LHCN-M2 (cell line): ENCODE data around the gene KIAA1671. TPM values are rescaled to one million over a fixed set of nuclear protein-coding genes. Genes with fewer than 3 reads are reported as not detected.

ENCODE experiments used
- DNase-seq: peaks from one replicate; pipeline ENCODE4 v3.0.0-alpha.2; 2012; ENCODE audit warnings: low read depth
- total RNA-seq: library from RNA; depleted of rRNA; stranded (reverse); fragments of >200 nt; gene quantifications from 2 replicates; pipeline ENCODE4 v1.2.3, GENCODE V29; 2014

The KIAA1671 gene
- total RNA-seq, 1 experiment from 2014 or later = 2.9 TPM

DNA sequence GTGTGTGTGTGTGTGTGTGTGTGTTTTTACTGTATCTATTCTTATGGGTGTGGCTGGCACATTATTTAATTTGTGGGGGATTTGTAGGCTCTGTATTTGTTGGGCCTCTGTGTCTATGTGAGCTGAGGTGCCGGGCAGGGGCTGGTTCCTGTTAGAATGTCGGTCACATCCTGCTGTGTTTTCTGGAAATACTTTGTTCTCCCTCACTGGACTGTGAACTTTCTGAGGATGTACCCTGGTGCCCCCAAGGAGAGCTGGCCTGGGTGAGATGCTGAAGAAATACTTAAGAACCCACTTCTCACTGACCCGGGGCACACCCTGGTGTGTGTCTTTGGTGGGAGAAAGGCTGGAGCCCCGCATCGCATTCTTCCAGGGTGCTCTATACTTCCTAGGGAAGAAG lies 28.6 kb downstream of the KIAA1671 start:
- DNase-seq = no peak

DNA sequence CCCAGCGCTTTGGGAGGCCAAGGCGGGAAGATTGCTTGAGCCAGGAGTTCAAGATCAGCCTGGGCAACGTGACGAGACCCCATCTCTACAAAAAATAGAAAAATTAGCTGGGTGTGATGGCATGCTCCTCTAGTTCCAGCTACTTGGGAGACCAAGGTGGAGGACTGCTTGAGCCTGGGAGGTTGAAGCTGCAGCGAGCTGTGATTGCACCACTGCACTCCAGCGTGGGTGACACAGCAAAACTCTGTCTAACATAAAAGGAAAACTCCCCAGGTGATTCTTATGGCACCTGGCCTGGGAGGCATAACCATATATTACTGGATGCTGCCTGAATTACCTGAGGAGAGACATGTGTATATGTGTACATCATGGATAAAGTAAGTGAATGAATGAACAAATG lies 29.1 kb downstream of the KIAA1671 start:
- DNase-seq = no peak

DNA sequence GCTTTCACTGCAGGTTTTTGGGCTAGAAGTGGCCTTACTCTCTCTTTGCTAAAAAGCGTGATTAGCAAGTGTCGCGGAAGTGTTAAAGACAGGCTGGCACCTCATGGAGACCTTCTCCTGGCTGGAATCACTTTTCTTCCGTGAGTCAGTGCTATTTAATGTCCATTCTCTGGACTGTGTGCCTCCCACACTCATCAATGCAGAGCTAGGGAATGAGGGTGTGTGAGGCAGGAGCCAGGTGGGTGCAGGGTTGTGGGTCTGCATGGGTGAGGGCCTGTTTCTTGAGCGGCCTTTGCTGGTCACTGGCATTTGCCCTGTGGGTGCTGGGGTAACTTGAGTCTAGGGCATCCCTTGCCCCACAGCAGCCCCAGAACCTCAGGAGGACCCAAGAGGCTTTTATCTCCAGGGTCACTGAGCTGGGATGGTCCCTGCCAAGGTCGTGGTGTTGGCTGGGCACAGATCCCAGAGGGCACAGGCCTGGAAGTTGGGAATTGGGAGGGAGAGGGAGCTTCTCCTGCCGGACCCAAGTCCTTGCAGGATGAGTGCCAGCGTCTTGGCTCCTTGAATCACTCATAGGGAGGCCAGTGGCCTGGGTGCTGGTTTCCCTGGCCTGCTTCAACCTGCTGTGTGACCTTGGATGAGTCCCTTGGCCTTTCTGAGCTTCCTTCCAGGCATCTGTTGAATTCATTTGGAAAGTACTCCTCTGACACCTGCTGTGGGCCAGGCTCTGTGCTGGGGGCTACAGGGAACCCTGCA lies 30.0 kb downstream of the KIAA1671 start:
- no peak for DNase-seq

DNA sequence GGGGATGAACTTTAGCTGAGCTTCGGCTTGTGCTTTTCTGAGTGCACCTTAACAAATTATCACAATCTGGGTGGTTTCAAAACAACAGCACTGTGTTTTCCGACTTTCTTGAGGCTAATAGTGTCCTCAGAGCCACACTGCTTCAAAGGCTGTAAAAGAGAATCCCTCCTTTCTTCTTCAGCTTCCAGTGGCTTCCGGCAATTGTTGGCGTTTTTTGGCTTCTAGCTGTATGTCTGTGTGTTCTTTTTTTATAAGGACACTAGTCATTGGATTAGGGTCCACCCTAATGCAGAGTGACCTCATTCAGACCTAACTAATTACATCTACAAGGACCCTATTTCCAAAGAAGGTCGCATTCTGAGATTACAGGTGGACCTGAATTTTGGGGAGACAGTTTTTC lies 30.6 kb downstream of the KIAA1671 start:
- DNase-seq = no peak

DNA sequence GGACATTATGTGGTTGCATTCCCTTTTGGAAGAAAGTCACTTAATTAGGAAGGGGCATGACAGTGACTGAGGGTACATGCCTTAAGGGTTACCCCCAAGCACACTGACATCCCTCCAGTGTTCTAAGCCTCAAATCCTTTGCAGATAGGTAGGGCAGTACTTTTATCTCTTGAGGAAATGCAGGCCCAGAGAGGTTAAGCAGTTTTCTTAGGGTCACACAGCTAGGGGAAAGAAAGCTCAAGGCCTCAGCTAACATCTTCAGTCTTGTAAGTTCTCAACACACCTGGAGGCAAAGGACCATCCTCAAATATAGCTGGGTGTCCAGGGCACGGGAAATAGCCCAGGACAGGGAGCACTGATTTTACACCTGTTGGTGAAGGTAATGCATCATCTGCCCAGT lies 31.6 kb downstream of the KIAA1671 start:
- DNase-seq = no peak

DNA sequence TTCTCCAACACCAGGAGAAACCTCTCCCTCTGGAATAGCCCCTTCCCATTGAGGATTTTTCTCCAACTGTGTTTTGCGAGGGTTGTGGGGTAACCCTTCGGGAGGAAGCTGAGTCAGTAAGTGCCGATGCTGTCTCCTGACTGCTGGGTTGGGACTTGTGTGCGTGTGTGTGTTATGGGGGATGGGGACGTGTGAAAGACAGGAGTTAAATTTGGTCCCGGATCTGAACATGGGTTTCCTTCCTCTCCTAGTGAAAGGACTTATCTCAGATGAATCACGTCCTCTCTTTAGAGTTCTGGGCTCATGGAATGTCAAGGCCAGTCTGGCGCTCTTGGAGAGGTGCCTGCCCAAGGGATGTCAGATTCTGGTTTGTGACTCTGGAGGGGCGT lies 33.3 kb downstream of the KIAA1671 start:
- peak; percentile 74 for DNase-seq

DNA sequence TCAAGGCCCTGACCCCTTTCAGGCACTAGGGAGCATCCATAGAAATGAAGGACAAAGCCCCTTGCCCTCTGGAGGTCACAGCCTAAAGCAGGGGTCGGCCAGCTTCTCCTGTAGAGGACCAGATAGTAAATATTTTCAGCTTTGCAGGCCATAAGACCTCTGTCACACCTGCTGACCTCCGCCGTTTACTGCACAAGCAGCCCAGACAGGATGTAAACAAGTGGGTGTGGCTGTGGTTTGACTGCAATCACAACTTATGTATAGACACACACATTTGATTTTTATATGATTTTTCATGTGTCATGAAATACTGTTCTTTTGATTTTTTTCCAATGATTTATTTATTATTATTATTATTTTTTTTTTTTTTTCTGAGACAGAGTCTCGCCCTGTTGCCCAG lies 34.3 kb downstream of the KIAA1671 start:
- no peak for DNase-seq

DNA sequence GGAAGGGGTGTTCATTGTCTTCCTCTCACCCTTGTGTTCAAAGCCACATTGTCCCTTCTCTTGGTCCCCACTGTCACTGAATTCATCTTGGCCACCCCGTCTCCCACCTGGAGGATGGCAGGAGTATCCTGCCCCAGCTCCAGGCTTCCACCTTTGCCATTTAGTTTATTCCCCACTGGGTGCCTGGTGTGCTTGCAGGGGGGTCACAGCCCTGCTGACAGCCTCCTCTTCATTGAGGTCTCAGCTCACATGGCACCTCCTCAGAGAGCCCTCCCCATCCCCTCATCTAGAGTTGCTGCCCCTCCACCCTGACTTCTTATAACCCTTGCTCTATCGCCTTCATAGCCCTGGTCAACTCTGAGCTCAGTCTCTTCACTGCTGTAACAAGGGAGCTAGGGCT lies 36.6 kb downstream of the KIAA1671 start:
- DNase-seq = no peak

DNA sequence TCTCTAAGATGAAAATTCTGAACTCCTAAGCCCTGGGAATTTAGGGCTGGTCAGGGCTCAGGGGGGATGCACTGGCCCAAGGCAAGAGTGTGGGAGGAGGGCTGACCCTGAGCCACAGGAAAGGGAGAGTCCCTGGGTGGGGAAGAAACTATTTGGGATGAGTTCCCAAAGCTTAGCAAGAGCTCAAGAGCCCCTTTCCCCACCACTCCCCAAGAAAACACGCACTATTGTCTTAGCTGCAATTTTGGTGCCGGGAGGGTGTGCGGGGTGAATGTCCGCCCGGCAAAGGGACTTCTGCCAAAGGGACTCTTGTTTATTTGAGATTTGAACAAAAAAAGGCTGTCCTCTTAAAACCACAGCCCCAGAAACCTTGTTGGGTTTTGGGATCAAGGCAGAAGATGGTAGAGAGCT lies 37.0 kb downstream of the KIAA1671 start:
- DNase-seq = no peak

DNA sequence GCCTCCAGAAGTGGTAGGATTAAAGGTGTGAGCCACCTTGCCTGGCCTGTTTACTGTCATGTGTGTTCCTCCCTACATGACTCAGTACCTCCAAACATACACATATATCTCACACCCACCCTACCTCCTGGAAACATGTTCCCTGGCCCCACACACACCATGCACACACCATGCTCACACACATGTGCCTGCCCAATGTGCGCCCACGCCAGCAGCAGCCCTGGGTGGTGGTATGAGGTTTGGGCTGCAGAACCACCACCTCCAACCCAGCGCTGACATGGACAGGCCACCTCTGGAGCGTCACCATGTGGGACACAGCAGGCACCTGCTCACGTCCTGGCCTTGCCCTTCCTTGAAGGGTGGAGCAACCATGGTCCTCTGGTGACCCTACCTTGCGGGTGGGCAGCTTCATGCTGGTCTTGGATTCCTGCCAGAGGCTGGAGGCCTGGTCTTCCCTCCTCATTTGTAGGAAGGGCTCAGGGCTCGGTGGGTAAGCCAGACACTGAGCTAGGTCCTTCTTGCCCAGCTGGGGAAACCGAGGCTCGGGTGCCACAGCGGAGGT lies 37.9 kb downstream of the KIAA1671 start:
- no peak for DNase-seq

DNA sequence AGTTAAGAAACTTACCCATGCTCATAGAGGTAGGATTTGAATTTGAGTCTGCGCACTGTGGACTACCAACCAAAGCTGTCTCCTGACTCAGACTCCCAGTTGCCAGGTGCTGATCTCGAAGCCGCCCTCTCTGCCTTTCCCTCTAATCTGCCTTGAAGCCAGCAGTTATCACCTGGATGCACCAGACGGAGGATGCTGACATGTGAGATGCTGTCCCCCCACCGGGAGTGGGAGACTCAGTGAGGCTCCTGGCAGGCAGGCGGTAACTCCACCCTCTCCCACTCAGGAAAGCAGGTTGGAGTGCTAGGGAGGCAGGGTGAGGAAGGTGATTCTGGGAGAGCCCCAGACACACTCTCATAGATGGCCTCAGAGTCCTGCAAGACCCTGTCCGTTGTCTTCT lies 40.4 kb downstream of the KIAA1671 start:
- no peak for DNase-seq

DNA sequence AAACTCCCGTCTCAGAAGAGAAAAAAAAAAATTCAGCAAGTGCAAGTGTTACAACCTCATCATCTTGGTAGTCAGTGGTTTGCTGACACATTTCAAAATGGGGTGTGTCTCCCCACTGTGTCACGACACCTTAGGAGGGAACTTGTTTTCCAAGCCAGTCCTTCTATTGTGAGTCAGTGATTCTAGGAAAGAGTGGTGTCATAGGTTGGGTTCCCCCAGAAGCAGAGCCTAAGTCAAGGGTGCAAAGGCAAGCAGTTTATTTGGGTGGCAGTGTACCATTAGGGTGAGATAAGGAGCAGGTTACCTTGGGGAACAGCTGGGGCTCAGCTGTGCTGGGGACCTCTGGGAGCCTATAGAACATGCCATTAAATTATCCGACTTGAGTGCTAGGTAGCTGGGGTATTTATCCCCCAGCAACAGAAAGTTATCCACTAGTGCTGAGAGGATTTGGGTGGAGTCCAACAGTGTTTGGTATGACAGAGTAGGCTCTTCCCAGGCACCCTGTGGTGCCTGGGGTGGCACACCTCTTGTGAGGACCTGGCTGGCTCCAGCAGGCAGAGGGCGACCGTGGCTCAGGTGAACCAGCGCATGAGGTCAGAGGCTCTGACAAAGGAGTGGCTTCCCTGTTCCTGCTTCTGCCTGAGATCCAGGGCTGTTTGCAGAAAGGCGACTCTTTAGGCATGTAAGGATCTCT lies 41.7 kb downstream of the KIAA1671 start:
- peak; percentile 73 for DNase-seq

DNA sequence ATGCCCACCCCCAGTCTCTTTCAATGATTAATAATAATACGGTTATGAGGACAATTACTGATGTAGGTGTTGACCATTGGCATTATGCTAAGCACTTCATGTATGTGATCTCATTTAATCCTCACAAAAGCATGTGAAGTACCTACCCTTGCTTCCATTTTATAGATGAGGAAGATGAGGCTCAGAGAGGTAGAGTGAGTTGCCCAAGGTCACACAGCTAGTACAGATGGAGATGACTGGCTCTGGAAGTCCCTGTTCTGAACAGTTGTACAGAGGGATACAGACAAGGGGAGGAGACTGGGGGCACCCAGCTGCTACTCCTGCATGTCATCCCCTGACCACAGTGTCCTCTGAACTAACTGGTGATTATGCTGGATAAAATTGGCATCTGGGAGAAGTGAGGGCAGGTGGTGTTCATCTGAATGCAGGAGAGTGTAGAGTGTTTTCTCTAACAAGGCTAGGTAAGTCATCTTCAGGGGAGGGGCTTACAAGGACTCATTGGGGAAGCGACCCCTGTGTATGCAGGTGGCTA lies 43.2 kb downstream of the KIAA1671 start:
- peak; percentile 52 for DNase-seq

DNA sequence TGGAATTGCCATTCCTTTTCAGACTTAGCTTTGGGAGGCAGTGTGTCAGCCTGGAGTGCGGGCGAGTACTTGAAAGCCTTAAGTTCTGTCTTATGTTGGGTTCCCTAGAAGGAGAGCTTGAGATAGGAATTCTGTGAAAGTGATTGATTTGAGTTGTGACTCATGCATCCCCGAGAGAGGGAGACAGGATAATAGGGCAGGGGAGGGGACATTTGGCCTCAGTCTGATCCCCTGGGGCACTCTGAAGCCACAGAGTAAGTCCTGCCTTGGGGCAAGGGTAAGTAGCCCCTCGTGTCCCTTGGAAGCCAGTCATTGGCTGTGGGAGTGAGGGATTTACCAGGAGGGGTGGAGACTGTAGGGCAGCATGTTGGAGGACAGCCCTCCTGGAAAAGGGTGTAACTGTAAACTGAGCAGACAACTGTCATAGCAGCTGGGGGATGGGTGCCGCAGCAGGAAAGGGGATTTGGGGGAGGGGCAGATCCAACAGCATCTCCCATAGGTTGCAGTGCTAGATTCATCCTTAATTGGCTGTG lies 44.0 kb downstream of the KIAA1671 start:
- DNase-seq = peak; percentile 57

DNA sequence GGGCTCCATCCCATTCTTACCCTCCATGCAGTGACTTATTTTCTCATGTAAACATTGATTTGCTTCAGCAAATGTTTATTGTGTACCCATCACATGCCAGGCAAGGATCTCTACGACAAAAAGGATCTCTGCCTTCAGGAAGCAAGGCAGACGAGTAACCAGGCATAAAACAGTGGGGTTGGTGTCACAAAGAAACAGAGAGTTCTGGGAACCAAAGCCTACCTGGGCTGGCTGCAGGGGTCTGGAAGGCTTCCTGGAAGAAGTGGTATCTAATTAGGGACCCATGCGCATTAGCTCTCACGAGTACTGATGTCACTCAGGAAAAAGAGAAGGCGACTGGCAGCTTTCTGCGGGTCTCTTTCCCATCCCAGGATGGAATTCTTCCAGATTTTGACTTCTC lies 44.5 kb downstream of the KIAA1671 start:
- DNase-seq = no peak

DNA sequence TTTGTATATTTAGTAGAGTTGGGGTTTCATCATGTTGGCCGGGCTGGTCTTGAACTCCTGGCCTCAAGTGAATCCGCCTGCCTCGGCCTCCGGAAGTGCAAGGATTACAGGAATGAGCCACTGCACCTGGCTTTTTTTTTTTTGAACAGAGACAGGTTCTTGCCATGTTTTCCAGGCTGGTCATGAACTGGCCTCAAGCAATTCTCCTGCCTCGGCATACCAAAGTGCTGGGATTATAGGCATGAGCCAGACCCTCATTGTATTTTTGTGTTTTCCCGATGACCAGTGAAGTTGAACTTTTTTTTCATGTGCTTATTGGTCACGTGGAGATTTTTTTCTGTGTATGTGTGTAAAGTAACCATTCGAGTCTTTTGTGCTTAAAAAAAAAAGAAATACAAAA lies 48.2 kb downstream of the KIAA1671 start:
- no peak for DNase-seq

DNA sequence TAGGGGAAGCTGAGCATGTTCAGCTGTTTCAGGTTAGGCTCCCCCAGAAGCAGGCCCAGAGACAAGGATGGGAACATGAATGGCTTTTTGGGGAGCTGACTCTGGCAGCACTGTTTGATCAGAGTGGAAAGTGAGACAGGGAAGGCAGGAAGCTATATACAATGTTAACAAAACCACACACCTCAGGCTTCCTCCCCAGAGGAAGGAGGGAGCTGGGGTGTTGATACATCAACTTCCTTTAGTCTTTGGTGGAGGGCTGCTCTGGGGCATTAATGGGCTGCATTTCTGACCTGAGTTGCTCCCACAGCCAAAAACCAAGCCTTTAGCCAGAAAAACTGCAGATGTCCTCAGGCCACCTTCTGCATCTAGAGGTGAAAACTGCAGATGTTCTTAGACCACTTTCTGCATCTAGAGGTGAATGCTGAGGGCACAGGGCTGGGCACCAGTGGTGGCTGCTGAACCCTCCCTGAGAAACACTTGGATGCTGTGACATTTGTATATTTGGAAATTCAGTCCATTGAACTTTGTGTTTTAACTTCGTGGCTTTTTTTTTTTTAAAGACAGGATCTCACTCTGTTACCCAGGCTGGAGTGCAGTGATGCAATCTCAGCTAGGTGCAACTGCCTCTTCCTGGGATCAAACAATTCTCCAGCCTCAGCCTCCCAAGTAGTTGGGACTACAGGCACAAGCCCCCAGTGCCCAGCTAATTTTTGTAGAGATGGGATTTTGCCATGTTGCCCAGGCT lies 49.9 kb downstream of the KIAA1671 start:
- no peak for DNase-seq

DNA sequence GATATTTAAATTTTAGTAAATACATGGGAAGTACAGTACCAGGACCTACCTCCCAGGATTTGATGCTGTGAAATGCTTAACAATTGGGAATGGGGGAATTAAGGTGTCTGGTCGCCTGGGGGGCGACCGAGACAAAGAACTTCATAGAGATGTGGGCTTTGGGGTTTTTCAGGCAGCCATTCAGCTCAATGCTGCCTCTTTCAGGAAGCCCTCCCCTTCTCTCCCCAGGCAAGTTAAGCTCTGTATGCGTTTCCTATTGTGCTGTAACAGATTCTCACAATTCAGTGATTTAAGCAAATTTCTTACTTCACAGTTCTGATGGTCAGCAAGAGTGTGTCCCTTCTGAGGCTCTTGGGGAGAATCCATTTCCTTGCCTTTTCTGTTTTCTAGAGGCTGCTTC lies 53.8 kb downstream of the KIAA1671 start:
- DNase-seq = no peak

DNA sequence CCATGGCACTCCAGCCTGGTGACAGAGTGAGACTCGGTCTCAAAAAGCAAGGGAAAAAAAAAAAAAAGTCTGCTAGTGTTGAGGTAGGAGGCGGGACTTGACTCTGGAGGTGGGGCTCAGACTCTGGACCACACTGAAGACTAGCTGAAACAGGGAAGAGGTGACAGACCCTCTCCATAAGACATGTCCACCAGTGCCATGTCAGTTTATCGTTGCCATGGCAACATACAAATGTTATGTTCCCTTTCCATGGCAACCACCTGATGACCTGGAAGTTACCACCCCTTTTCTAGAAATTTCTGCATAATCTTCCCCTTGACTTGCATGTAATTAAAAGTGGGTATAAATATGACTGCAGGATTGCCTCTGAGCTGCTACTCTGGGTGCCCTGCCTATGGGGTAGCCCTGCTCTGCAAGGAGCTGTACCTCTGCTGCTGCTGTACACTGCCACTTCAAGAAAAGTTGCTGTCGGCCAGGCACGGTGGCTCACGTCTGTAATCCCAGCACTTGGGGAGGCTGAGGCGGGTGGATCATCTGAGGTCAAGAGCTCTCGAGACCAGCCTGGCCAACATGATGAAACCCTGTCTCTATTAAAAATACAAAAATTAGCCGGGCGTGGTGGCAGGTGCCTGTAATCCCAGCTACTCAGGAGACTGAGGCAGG lies 55.1 kb downstream of the KIAA1671 start:
- DNase-seq = no peak

DNA sequence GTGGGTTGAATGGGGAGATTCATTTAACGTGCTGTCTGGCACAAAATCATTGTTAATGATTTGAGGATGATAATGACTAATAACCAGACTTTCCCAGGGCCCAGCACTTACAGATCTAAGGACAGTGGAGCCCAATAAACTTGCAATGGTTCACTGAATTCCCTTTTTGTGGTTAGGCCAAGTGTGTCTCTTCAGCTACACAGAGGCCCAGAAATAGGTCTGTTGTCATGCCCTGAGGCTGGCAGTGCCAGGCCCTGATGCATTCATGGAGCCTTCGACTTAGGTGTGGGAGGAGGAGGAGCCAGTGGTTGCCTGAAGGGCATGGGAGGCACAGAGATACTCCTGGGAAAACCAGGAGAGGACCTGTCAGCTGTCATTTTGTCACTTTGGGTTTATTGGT lies 56.1 kb downstream of the KIAA1671 start:
- no peak for DNase-seq

DNA sequence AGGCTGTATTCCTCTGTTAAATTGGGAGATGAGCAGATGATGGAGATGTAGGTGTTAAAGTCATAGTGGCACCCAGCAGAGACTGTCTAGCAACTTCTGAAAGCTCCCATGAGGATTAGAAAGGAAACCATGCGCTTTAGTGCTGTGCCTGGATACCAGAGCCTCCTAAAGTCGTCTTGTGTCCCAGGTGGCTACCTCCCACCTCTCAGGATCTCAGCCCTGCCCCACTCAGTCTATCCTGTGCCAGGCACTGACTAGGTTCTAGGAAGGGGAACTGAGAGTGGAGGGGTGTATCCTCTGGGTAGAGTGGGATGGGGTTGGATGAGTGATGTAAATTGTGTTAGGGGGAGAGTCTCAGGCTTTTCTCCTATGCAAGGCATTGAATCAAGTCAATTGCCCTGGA lies 60.2 kb downstream of the KIAA1671 start:
- no peak for DNase-seq
